Keratinocyte (primary cell): ENCODE measurements around the gene INSIG1. TPM values are rescaled to one million over a fixed set of nuclear protein-coding genes. Genes with fewer than 3 reads are reported as not detected.

ENCODE experiments used
- DNase-seq: peaks from one replicate; pipeline ENCODE4 v3.0.0-alpha.2; 2011; ENCODE audit warnings: low read depth, missing footprints, low spot score
- FAIRE-seq: peaks from 2 replicates; lab custom pipeline; 2011; peaks lifted over from hg19 to GRCh38; lab: Jason Lieb, UNC
- H2AFZ ChIP-seq: 2 replicates; pipeline ENCODE4 v1.6.0; 2012; ENCODE audit warnings: low read length, control low read depth, inconsistent platforms; ENCODE audit not compliant: control insufficient read depth
- H3K27ac ChIP-seq: 2 replicates; pipeline ENCODE4 v1.5.1; 2011; ENCODE audit warnings: low read length; ENCODE audit not compliant: control insufficient read depth, insufficient read depth
- H3K27me3 ChIP-seq: 3 replicates; pipeline ENCODE4 v1.6.0; 2011; ENCODE audit warnings: low read length; ENCODE audit not compliant: control insufficient read depth, insufficient read depth; ENCODE audit errors: extremely low read depth
- H3K36me3 ChIP-seq, 2 experiments: 2 replicates in 1 of 2; 3 replicates in 1 of 2; pipeline ENCODE4 v1.5.1; 2011; ENCODE audit warnings: low read length in 2 of 2, mild to moderate bottlenecking in 1 of 2; ENCODE audit not compliant: control insufficient read depth in 2 of 2, insufficient read depth in 2 of 2; ENCODE audit errors: extremely low read depth in 1 of 2
- H3K4me1 ChIP-seq: 3 replicates; pipeline ENCODE4 v1.5.1; 2011; ENCODE audit warnings: low read length; ENCODE audit not compliant: control insufficient read depth, insufficient read depth; ENCODE audit errors: extremely low read depth
- H3K4me2 ChIP-seq: 3 replicates; pipeline ENCODE4 v1.6.0; 2011; ENCODE audit warnings: low read depth, low read length; ENCODE audit not compliant: control insufficient read depth, insufficient read depth; ENCODE audit errors: extremely low read depth
- H3K4me3 ChIP-seq, 3 experiments: fragments of 200-600 bp in 1 of 3; sonication (generic) in 1 of 3; 2 replicates in 2 of 3; 3 replicates in 1 of 3; pipeline ENCODE4 v1.5.1; 2011 to 2016; ENCODE audit warnings: low read length in 3 of 3, mild to moderate bottlenecking in 3 of 3, control low read depth in 2 of 3, inconsistent platforms in 1 of 3, low read depth in 1 of 3, mixed read lengths in 1 of 3, mixed run types in 1 of 3, moderate library complexity in 1 of 3; ENCODE audit not compliant: control insufficient read depth in 2 of 3, insufficient read depth in 2 of 3; ENCODE audit errors: extremely low read depth in 1 of 3
- H3K79me2 ChIP-seq: 2 replicates; pipeline ENCODE4 v1.6.0; 2012; ENCODE audit warnings: low read length; ENCODE audit not compliant: control insufficient read depth, insufficient read depth
- H3K9ac ChIP-seq: 3 replicates; pipeline ENCODE4 v1.6.0; 2011; ENCODE audit warnings: low read length; ENCODE audit not compliant: control insufficient read depth, insufficient read depth; ENCODE audit errors: extremely low read depth
- H3K9me1 ChIP-seq: 3 replicates; pipeline ENCODE4 v1.6.0; 2011; ENCODE audit warnings: low read length; ENCODE audit not compliant: control insufficient read depth, insufficient read depth; ENCODE audit errors: extremely low read depth
- H3K9me3 ChIP-seq: 2 replicates; pipeline ENCODE4 v1.5.1; 2012; ENCODE audit warnings: low read depth, low read length; ENCODE audit not compliant: control insufficient read depth
- H4K20me1 ChIP-seq: 3 replicates; pipeline ENCODE4 v1.6.0; 2011; ENCODE audit warnings: low read length; ENCODE audit not compliant: control insufficient read depth, insufficient read depth; ENCODE audit errors: extremely low read depth
- EZH2 ChIP-seq: IDR thresholded peaks from one replicate; pipeline ENCODE4 v1.6.1; 2012; ENCODE audit warnings: inconsistent platforms, mild to moderate bottlenecking, low read length, moderate library complexity
- dilution Hi-C: fragments of 300-500 bp; cut with MboI; formaldehyde crosslinking; loops from one replicate; pipeline ENCODE4 v1.7.0; 2020; ENCODE audit warnings: low sequenced_read_pairs; ENCODE audit not compliant: extremely low pct_ligation_motif_present
- polyA plus RNA-seq, 5 experiments: library from polyadenylated mRNA; depleted of rRNA in 3 of 5; stranded (reverse) in 3 of 5; stranded (forward) in 1 of 5; unstranded in 1 of 5; fragments of >200 nt; gene quantifications; 1 replicate in 1 of 5; 2 replicates in 3 of 5; 3 replicates in 1 of 5; pipeline versions ENCODE4 v1.2.1 to v1.2.3, GENCODE V29; 2011 to 2012; ENCODE audit warnings: missing spikeins in 2 of 5, low read depth in 1 of 5, low replicate concordance in 1 of 5
- TF ChIP-seq, protein P1 (sequence below), 3 experiments: IDR thresholded peaks in 1 of 3; conservative IDR thresholded peaks in 1 of 3; optimal IDR thresholded peaks in 1 of 3; 2 replicates in 2 of 3; 3 replicates in 1 of 3; pipeline versions ENCODE3 to v1.5.1; 2011; ENCODE audit warnings: low read length in 3 of 3, mild to moderate bottlenecking in 3 of 3, moderate library complexity in 2 of 3, control low read depth in 1 of 3, inconsistent platforms in 1 of 3; ENCODE audit not compliant: insufficient read depth in 2 of 3; ENCODE audit errors: extremely low read depth in 1 of 3

INSIG1 gene
- polyA plus RNA-seq, 1 donor (not counting 4 experiments of a cell fraction or from before 2014, with no cell fraction given), result 104 TPM

DNA sequence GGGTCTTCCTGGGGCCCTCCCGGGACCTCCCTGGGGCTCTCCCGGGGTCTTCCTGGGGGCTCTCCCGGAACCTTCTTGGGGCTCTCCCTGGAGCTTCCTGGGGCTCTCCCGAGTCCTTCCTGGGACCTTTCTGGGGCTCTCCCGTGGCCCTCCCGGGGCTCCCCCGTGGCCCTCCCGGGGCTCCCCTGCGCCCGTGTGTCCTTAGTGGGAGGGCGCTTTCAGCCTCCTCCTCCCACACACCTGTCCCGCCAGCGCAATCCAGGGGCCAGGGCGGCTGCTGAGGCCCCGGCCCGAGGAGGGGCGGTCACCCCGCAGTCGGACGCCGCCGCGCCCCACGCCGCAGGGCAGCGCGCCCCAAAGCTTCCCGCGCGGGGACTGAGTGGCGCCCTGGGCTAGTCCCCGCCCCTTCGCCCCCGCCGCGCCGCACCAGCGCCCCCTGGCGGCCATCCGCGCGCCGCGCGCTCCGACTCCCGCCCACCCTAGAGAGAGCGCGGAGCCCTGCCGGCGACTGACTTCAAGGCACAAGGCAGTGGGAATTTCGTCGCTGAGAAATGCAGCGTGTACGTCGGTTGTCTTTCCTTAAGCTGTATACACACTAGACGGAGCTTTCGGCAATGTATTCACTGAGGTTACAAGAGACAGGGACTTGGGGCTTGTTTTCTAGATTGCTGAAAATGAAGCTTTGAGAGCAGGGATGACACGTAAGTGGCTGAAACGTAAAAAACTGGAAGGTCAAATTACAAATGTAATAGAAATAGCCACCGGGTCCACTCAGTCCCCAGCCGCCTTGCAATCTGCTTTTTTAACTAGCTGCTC is 47.1 kb downstream of the INSIG1 start:
- Histone ChIP-seq H3K79me2 (no peaks in the 10 kb centered on the region), H3K4me3 (peak overlapping the region in 2 of 3 experiments; percentile 14 to 19), H3K9me1 (no peaks in the 10 kb centered on the region), H3K9me3 (no peaks in the 10 kb centered on the region), H3K9ac (no peak overlapping the region), H4K20me1 (no peaks in the 10 kb centered on the region), H3K36me3 (no peaks in the 10 kb centered on the region), H2AFZ (peak overlapping the region; percentile 53), H3K27ac (no peak overlapping the region), H3K4me2 (peak overlapping the region; percentile 71), H3K4me1 (no peaks in the 10 kb centered on the region), H3K27me3 (no peaks in the 10 kb centered on the region)
- FAIRE-seq (no peak), DNase-seq (peak; percentile 42)
- TF ChIP-seq EZH2, result no peak
- TF ChIP-seq, protein P1, sequence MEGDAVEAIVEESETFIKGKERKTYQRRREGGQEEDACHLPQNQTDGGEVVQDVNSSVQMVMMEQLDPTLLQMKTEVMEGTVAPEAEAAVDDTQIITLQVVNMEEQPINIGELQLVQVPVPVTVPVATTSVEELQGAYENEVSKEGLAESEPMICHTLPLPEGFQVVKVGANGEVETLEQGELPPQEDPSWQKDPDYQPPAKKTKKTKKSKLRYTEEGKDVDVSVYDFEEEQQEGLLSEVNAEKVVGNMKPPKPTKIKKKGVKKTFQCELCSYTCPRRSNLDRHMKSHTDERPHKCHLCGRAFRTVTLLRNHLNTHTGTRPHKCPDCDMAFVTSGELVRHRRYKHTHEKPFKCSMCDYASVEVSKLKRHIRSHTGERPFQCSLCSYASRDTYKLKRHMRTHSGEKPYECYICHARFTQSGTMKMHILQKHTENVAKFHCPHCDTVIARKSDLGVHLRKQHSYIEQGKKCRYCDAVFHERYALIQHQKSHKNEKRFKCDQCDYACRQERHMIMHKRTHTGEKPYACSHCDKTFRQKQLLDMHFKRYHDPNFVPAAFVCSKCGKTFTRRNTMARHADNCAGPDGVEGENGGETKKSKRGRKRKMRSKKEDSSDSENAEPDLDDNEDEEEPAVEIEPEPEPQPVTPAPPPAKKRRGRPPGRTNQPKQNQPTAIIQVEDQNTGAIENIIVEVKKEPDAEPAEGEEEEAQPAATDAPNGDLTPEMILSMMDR (optimal IDR thresholded peaks at IDR 0.05 in 1 of 3, IDR thresholded peaks at IDR 0.05 in 1 of 3, conservative IDR thresholded peaks at IDR 0.05 in 1 of 3; ENCODE audit: extremely low read depth in 1 of 3, insufficient read depth in 2 of 3, low read length in 3 of 3), result peak; percentile 46 to 88 (median 63)
- dilution Hi-C loops, result no loop called here

DNA sequence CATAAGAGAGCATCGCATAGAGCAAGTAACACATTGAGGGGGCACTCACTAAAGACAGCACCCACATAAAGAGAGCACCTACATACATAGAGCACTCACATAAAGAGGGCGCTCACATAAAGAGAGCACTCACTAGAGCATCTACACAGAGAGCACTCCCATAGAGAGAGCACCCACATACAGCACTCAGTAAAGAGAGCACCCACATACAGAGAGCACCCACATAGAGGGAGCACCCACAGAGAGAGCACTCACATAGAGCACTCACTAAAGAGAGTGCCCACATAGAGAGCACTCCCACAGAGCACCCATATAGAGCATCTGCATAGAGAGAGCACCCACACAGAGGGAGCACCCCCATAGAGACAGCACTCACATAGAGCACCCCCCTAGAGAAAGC is 47.8 kb downstream of the INSIG1 start:
- no peak overlapping the region for H3K9ac ChIP-seq
- no peaks in the 10 kb centered on the region for H3K4me1 ChIP-seq
- no peak for TF ChIP-seq EZH2
- TF ChIP-seq, protein P1 (optimal IDR thresholded peaks at IDR 0.05 in 1 of 3, IDR thresholded peaks at IDR 0.05 in 1 of 3, conservative IDR thresholded peaks at IDR 0.05 in 1 of 3; ENCODE audit: extremely low read depth in 1 of 3, insufficient read depth in 2 of 3, low read length in 3 of 3), result no peak
- no peaks in the 10 kb centered on the region for H3K27me3 ChIP-seq
- no peaks in the 10 kb centered on the region for H3K79me2 ChIP-seq
- H3K9me1 ChIP-seq, result no peaks in the 10 kb centered on the region
- no peaks in the 10 kb centered on the region for H3K9me3 ChIP-seq
- no peaks in the 10 kb centered on the region for H4K20me1 ChIP-seq
- FAIRE-seq (no peak), DNase-seq (no peak)
- H3K36me3 ChIP-seq, result no peaks in the 10 kb centered on the region
- H3K27ac ChIP-seq, result no peak overlapping the region
- dilution Hi-C loops, result no loop called here
- H3K4me3 ChIP-seq, result no peak overlapping the region
- no peak overlapping the region for H3K4me2 ChIP-seq
- no peak overlapping the region for H2AFZ ChIP-seq
